ENCODE results near the gene DLGAP4. TPM values are rescaled to one million over a fixed set of nuclear protein-coding genes. Genes with fewer than 3 reads are reported as not detected.

DLGAP4 gene
- total and polyA plus RNA-seq, 10 of the 15 experiments (the other 5 are each of a cell fraction or from before 2014, with no cell fraction given), result 0.42 to 43.3 (median 19.0) TPM

GRCh38 chr20:36467076-36467999 is 161.2 kb downstream of the DLGAP4 start (continued):
- TF ChIP-seq SRF (IDR thresholded peaks at IDR 0.05; ENCODE audit: low read depth in 2 of 2, low read length in 2 of 2) (no peak), WRNIP1 (IDR thresholded peaks at IDR 0.05; ENCODE audit: borderline replicate concordance, low read depth, low read length) (no peak), RUNX3 (IDR thresholded peaks at IDR 0.05; ENCODE audit: low read length) (0 out of 2 replicates have a peak, but pooled peaks have one; percentile 28), EED (IDR thresholded peaks at IDR 0.05; ENCODE audit: low read depth) (peak; percentile 79), E2F4 (IDR thresholded peaks at IDR 0.05; ENCODE audit: low read depth, low read length) (no peak), GABPA (IDR thresholded peaks at IDR 0.05; ENCODE audit: low read depth) (no peak), NBN (IDR thresholded peaks at IDR 0.05) (peak; percentile 35; the same call in 1 of the 2 replicates), SKIL (IDR thresholded peaks at IDR 0.05; ENCODE audit: low read depth, poor library complexity, severe bottlenecking) (peak; percentile 30), ZBTB4 (CRISPR knock-in tag; IDR thresholded peaks at IDR 0.05) (no peak), ZNF622 (IDR thresholded peaks at IDR 0.05) (no peak), NFYA (IDR thresholded peaks at IDR 0.05; ENCODE audit: borderline replicate concordance, low read depth, low read length) (no peak), NFYB (IDR thresholded peaks at IDR 0.05; ENCODE audit: insufficient read depth, low read depth, low read length) (no peak), BCL11A (IDR thresholded peaks at IDR 0.05; ENCODE audit: low read depth, low read length) (no peak), NR2C2 (IDR thresholded peaks at IDR 0.05; ENCODE audit: borderline replicate concordance, control insufficient read depth, insufficient read length, low read depth) (no peak), PBX3 (IDR thresholded peaks at IDR 0.05; ENCODE audit: insufficient replicate concordance, low read depth, low read length) (no peak), HDGF (IDR thresholded peaks at IDR 0.05) (no peak), TCF12 (IDR thresholded peaks at IDR 0.05; ENCODE audit: low read depth, low read length) (peak; percentile 76)

All from GM12878 (cell line).